CD4-positive, alpha-beta T cell treated with Interleukin-10 for 1 hour (primary cell): ENCODE data around the gene NR4A3.

Experiments
- DNase-seq: peaks from one replicate; pipeline ENCODE4 v3.0.0-alpha.2; 2020

NR4A3 gene

DNA sequence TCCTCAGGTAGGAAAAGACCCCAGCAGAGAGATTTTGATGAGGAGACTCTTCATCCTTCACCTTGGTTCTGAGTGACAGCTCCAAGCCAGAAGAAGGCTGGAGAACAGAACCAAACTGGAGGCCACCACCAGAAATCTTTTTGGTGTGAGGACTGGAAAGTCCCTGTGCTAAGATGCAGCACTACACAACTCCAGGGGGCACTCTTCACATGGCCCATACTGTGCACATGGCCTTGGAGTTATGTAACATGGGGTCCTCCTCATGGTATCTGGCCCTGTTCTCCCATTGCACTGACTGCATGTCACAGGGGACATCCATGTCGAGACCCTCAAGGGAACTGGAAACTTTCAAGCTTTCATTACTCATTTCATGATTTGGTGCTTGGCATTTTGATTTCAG, 67.4 kb downstream of the NR4A3 start:
- no peak for DNase-seq

DNA sequence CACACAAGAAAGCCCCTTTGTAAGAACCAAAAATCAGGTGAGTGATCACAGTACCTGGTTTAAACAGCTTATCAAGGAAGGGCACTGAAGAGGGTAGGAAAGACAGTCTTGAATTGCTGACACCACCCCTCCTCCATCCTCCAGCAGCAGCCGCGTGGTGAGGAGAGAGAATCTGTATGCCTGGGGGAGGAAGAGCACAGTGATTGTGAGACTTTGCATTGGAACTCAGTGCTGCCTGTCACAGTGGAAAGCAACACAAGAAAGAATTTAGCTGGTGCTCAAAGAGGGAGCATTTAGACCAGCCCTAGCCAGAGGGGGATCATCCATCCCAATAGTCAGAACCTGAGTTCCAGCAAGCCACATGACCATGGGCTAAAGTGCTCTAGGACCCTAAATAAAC, 73.1 kb downstream of the NR4A3 start:
- DNase-seq, result no peak

DNA sequence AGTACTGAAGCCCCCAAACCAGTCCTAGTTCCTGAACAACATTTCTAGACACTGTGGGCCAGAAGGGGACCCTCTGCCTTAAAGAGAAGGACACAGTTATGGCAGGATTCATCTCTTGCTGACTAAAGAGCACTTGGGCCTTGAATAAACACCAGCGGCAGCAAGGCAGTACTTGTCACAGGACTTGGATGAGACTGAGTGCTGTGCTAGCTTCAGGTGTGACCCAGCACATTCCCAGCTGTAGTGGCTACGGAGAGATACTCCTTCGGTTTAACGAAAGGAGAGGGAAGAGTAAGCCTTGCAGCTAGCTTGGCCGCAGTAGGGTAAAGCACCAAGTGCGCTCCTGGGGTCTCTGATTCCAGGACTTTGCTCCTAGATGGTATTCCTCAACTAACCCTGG, 73.8 kb downstream of the NR4A3 start:
- no peak for DNase-seq

DNA sequence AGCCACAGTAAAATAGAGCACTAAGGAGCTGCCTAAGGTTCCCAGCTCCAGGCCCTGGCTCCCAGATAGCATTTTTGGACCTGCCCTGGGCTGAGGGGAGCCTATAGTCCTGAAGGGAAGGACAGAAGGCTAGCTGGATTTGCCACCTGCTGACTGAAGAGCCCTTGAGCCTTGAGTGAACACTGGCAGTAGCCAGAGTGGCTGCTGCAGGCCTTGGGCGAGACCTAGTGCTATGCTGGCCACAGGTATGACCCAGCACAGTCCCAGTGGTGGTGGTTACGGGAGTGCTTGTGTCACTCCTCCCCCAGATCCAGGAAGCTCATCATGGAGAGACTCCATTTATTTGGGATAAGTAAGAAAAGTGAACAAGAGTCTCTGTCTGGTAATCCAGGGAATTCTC, 74.4 kb downstream of the NR4A3 start:
- DNase-seq, result no peak

DNA sequence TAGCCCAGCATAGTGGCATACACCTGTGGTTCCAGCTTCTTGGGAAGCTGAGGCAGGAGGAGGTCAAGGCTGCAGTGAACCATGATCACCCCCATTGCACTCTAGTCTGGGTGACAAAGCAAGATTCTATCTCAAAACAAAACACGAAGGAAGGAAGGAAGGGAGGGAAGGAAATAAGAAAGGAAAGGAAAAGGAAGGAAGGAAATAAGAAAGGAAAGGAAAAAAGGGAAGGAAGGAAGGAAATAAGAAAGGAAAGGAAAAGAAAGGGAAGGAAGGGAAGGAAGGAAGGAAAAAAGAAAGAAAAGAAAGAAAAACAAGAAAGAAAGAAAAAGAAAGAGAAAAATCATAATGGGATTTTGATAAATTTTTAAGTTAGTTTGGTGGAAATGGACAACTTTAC, 81.7 kb downstream of the NR4A3 start:
- DNase-seq, result no peak

DNA sequence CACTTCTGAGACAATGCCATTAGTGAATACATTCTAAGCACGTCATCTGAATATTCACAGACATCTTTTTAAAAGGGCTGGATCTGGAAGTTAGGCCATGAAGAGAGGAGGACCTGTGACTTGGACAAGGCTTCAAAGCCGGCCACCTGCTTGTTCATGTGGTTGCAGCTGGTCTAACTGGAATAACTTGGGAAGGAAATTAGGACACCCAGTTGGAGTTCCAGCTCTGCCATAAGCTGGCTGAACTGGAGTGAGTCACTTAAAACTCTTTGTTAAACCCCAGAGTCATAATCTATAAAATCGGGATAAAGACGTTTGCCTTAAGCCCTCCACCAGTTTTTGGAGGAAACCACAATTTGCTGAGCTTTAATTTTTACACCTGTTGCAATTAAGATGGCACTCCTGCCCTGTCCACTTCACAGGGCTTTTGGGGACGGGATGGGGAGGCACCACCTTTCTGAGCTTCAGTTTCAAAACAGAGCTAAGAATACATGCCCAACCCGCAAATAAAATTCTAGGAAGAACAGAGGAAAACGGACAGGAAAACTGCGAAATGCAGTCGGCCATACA, 84.2 kb downstream of the NR4A3 start:
- no peak for DNase-seq

DNA sequence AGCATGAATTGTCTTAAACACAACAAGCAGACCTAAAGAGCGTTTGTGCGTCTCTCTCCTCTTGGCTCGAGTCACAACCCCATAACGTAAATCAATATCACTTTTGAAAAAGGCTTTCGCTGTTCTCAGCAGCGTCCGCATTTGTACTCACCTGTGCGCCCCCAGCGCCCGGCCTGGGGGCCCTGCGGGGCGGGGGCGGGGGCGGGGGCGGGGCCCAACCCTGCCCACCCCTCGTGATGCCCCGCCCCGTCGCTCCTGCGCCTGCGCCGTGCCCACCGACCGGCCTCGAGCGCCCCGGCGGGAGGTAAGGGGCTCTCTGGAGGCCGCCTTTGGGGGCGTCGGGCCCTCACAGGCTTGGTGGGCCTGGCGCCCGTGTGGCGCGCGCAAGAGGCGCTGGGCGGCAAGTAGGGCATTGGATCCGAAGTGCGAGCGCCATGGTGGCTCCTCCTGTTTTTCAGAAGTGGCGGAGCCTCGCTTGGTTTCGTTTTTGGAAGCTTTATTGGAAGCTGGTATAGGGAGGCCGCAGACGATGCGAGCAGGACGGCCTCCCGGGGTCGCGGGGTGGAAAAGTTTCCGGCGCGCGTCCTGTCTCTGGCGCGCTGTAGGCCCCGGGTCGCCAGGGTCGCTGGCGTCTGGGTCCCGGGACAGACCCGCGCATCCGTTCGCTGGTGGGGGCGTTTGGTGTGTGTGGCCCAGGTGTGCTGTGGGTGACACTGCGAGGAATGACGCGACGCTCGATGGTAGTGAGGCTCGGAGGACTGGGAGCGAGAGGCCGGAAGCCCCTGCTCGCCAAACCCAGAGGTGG, 84.9 kb downstream of the NR4A3 start, which contains the start of gene STX17:
TSS of gene STX17 (plus strand) at position 252 of the 805 bp plus-strand sequence. CDS start 8,586 bp downstream, outside the sequence.
- peak; percentile 84 for DNase-seq

DNA sequence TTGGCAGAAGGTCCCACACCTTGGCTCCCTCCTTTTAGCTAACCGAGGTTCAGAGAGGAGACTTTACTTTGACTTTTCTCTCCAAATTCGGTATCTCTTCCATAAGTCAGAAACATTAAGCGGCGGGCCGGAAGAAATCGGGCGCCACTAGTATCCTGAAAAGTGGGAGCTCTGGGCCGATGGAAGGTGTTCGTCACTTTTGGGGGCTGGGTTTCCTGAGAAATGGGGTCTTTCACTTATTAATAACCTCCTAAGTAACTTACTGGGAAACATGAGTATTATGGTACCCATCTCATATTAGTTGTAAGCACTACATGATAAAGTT, 85.5 kb downstream of the NR4A3 start:
- DNase-seq, result no peak

DNA sequence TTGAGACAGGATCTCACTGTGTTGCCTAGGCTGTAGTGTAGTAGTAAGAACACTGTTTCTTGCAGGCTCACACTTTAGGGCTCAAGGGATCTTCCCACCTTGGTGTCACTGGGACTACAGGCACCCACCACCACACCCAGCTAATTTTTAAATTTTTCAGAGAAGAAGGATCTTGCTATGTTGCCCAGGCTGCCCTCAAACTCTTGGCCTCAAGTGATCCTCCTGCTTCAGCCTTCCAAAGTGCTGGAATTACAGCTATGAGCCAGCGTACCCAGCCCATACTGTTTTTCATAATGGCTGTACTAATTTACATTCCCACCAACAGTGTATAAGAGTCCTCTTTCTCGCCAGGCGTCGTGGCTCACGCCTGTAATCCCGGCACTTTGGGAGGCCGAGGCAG, 89.9 kb downstream of the NR4A3 start:
- no peak for DNase-seq
